ENCODE data around the gene CPNE2.

GRCh38 chr16:57089406-57089805 is 3.0 kb upstream of the CPNE2 start:
- TF ChIP-seq POLR2AphosphoS5 (IDR thresholded peaks at IDR 0.05; ENCODE audit: low read depth, low read length) (no peak), REST (IDR thresholded peaks at IDR 0.05; ENCODE audit: insufficient read depth in 1 of 2, low read depth in 2 of 2, low read length in 2 of 2) (no peak), FOXP2 (optimal IDR thresholded peaks at IDR 0.05; ENCODE audit: borderline replicate concordance, extremely low read depth, extremely low read length, insufficient read depth) (no peak)

All from PFSK-1 (cell line).